GM21576 (cell line): ENCODE results near the gene TCF7L1.
"Not testable (repeated sequence)": the region's sequence is repeated elsewhere in the genome, so short reads cannot be mapped to it uniquely, and the experiment has no call there.

Experiments
- ATAC-seq: cut with Tn5 transposase; IDR thresholded peaks from one replicate; pipeline ENCODE4 v1.9.1; 2021; ENCODE audit warnings: mild to moderate bottlenecking, moderate library complexity; ENCODE audit not compliant: unreplicated experiment

The TCF7L1 gene

DNA sequence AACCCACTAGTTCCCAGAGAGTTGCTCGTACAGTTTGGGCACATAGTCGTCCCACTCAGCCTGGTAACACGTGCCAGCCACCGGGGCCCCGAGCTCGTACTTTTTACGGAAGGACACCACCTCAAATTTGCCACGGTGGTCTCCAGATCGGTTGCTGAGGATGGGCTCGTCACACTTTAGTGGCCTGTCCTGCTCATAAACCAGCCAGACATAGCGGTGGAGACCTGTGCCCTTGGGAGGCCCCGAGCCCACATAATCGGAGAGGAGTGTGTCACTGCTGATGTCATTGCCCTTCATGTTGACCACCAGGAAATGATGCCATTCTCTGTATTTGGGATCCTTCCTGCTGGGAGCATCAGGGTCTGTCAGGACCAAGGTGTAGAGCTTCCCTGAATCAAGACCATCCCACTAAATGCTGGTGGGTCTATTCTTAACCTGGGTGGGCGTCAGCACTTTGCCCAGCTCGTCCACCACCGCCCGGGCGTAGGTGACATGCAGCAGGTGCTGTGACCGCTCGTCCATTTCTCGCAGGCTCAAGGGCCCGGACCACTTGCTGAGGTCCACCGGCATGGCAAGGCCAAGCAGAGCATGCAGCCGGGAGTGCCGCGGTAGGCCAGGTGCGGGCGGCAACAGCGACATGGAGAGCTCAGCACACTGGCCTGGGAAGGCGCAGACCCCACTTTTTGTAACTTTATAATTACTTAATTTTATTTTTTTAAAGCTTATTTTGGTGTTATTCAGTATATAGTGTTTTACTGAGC is 208.3 kb downstream of the TCF7L1 start:
- no peak for ATAC-seq

DNA sequence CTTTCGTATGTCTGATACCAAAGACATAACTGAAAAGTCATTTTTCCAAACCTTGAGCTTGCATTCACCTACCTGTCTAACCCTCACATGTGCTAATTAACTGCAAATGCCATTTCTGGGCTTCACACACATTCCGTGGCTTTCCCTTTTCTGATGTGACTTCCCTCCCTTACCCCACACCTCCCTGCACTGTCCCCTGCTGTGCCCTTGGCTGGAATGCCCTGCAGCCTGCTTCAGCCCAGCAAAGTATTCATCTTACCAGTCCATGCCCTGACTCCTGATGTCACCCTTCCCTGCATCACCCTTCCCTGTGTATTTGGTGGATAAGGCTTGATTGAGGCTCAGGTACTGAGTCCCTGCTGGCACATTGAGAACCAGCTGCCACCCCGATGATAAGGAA is 209.0 kb downstream of the TCF7L1 start:
- ATAC-seq, result no peak

DNA sequence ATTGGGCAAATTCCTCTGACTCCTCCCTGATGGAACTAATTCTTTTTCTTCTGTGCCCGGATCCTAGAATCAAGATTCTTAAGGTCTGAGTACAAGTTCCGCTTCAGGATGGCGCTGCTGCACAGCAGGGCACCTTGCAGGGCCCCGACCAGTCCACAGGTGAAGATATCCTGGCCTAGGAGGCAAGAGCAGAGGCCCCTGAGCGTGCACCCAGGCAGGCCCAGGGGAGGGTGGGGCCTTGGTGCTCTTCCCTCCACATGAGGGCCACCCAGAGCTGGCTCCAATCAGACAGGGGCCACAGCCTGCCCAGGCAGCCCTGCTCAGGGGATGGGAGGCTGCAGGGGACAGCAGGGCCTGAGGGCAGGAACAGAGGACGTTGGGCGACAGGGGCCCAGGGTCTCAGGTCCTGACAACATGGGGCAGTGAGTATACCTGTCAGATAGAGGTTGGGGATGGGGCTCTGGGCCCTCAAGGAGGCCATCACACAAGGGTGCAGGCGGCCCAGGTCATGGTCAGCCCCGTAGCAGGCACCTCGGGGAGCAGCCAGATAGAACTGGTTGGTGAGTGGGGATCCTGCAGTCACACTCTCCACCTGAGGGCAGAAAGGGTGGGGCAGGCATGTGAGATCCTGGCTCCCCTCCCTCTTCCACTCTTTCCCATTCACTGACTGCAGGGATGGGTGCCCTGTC is 210.2 kb downstream of the TCF7L1 start:
- not testable (repeated sequence) for ATAC-seq

DNA sequence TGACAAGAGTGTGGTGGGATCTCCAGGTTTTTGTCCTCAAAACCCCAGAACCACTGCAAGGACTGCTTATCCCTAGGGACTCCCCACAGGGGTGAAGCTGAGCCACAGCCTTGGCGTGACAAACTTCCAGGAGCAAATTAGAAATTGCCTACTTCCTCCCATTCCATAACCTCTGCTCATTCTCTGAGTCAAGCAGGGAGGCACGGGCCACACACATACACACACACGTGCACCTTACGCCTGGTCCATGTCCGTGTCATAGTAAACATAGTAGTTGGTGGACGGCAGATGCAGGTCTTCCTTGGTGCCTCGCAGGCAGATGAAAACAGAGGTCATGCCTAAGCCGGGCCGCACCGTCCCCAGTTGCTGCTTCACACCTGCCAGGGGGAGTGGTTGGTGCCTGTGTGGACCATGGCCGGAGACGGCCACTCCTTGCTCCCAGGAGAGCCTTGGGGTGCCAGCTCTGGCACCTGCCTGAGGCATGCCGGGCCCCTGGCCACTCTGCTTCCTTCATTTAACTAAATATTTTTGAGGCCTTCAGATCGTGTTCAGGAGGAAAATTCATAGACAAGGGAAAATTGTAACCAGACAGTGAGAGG is 211.3 kb downstream of the TCF7L1 start:
- no peak for ATAC-seq

DNA sequence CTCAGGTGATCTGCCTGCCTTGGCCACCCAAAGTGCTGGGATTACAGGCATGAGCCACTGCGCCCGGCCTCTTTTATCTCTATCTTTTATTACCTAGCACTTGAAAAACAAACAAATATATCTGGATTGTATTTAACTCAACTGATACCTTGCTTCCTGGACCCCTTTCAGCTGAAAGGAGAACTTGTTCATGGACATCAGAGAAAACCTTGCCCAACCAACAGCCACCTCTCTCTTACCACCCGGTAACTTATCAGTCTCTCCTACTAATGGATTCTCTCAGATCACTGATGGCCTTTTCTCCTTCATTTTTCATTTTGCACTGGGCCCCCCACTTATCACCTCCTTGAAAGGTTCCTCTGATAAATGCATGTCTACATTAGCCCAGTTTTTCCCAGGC is 214.4 kb downstream of the TCF7L1 start:
- ATAC-seq, result no peak

DNA sequence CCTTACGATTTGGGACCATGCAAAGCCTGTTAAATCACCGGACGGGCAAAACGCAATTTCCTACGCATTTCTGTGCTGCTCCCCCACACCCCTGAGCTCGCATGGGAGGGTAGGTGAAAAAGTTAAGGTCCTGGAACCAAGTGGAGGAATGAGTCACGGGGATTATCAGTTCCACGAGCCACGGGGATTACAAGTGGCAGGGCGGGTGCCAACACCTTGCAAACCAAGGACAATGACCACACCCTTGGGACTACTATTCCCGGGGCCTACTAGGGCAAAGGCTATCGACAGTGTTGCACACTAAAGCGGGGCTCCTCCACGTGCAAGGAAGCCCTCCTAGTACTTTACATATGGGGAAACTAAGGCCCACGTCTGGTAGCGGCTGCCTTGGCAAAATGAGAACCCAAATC is 220.7 kb downstream of the TCF7L1 start:
- ATAC-seq, result peak; percentile 2

DNA sequence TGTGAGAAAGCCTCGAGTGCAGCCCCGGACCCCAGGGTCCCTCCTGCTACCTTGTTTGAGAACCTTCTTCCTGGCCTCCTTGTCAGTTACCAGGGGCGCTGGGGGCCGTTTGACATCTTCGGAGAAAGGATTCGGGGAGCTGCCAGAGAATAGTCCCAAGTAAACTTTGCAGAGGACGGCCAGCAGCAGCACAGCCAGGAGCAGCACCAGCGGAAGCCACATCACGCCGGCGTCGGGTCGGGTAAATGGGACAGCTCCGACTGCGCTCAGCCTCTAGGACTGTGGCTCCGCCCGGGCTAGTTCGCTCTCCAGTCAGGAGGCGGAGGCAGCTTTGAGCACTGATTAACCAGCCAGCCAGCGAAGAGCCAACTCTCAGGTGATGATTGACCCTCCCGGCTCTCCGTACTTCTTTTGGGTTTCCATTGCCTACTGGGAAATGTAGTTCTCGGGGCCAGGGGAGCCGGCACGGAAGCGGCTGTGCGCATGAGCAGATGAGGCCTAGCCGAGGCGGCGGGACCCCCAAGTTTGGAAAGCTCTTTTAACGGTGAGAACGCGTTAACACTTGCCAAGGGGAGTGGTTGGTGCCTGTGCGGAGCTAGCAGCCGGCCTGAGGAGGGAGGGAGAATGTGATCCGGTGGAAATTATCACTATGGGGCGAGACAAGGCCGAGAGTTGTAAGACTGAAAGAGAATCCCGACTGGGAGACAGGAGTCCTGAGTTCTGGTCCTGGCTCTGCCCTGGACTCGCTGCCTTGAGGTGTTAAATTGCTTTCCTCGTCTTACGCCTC is 221.3 kb downstream of the TCF7L1 start, which contains the start of the genes ELMOD3 and RETSAT:
ELMOD3 (plus strand) TSS at position 484 of the 787 bp plus-strand sequence. CDS start 2,430 bp downstream, outside the sequence.
RETSAT (minus strand) TSS at position 243 of the 787 bp plus-strand sequence; CDS start at position 222, 21 bp downstream.
- peak; percentile 98 for ATAC-seq

DNA sequence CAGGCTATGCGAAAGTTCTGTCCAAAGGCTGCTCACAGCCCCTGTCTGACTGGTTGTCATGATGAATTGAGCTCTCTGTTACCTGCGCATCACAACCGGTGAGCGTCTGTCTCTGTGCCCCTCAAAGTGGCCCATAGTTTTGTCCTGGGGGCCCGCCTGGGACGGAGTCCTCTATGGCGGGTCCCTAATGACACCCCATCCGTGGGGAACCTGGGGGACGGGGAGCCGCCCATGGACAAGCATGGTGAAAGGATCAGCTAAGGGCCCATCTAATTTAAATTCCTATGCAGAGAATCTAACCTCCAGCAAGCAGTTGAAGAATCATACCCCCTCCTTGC is 221.8 kb downstream of the TCF7L1 start:
- peak; percentile 2 for ATAC-seq

DNA sequence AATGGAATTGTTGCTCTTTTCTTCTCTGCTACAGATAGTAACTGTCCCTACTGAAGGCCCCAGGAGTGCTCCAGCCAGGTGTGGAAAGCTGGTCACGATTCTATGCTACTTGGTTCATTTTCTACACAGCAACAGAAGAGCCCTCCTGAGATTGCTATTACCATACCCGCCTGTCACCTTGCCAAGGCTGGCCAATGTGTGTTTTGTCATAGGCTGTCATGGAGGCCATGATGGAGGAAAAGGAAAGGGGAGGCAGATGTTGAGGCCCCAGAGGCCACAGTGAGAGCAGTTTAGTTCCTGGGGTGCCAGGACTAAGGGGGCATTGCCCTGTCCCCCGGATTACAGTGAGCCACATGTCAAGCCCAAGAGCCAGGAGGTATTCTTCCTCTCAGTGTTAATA is 222.3 kb downstream of the TCF7L1 start:
- no peak for ATAC-seq

DNA sequence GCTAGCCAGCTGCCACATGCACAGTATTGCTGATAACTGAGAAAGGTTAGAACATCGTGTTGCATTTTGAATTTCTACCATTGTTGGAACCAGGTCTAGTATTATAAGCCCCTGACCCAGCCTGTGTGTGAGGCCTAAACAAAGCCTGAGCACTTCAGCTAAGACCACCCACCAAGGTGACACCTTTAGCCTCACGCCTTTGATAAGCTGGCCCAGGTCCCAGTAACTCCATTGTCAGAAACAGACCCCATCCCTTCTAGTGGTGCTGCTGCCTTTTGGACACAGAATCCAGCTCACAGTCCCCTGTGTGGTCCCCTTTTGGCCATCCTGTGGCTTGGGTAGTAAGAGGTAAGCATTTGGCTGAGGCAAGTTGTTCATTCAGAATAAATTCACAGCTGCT is 223.0 kb downstream of the TCF7L1 start:
- ATAC-seq, result no peak

DNA sequence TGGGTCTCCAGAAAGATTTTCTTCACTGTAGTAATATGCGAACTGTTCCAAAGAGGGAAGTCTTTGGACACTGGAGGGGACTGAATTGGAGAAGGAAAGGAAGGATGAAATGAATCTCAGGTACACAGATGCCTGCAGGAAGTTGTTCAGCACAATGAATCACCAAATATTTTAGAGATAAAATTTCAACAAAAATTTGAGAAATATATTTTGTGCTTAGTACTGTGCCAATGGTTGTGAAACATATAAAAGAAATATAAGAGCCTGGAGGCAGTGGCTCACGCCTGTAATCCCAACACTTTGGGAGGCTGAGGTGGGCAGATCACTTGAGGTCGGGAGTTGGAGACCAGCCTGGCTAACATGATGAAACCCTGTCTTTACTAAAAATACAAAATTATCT is 224.5 kb downstream of the TCF7L1 start:
- ATAC-seq, result no peak
